ENCODE results near the gene TSR1. TPM values are rescaled to one million over a fixed set of nuclear protein-coding genes. Genes with fewer than 3 reads are reported as not detected.

Gene TSR1
- total RNA-seq (10 to 100 TPM; 17.7 to 30.4 (median 26.1) TPM), polyA plus RNA-seq (10 to 100 TPM in 1 of 3 donors, 1 to 10 TPM in 2; 8.2 to 12.7 (median 9.2) TPM)
- long read RNA-seq, donor 1, full-length matches to known transcripts = 2 of 2 reads
- long read RNA-seq, donor 1, partial matches to known transcripts = 0 of 2 reads
- long read RNA-seq, donor 1, other reads (novel, unspliced or antisense) = 0 of 2 reads
- long read RNA-seq, donor 2, full-length matches to known transcripts = 6 of 6 reads
- long read RNA-seq, donor 2, partial matches to known transcripts = 0 of 6 reads
- long read RNA-seq, donor 2, other reads (novel, unspliced or antisense) = 0 of 6 reads

DNA sequence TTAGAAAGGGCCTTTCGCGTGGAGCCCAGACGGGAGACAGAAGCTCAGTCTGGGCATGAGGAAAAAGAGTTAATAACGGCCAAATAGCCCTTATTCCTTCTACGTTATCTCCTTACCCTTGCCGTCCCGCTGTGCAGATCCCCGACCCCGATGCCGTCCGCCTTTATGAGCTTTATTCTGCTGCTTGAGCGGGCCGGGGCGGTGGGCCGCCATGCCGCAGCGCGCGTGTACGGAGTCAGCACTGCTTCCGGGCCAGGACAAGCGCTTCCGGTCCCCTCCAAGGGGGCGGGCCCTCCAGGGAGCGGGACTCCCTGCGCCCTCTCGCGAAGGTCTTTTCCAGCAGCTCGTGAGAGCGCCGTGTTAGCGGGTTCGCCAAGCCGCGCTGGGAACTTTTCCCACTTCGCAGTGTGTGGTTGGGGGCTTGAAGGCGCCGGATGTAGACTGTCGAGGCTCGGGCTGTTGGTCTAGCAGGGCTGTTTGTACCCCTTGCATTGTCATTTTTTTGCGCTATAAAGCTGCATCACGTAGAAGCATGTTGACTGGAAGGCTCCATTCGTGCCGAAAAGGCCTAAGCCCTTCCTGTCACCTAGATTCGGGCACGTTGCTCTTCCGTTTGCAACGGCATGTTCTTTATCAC is at the start of gene TSR1:
Gene TSR1 (minus strand): TSS at position 243 of the 637 bp plus-strand sequence. CDS start 30 bp downstream, at position 213.
- peak within 1 kb of the TSS; percentile 73 to 87 (median 84) for H3K27ac ChIP-seq
- WGBS, 5 donors = 0 to 1% (median 1%) methylated on average over 31 to 48 of the region's 48 CpGs
- H3K4me1 ChIP-seq = peaks cover 9 to 41% (median 29%) of the 10 kb centered on the region in 6 donors
- no peaks in the 10 kb centered on the region for H3K27me3 ChIP-seq (replicated peaks in 1 of 7)
- peaks cover 0 to 46% (median 37%) of the 10 kb centered on the region in 6 donors for H3K36me3 ChIP-seq
- intact Hi-C loops (cut with DNase I; ENCODE audit: low total_unique reads) = no loop called here
- TF ChIP-seq POLR2AphosphoS5 (IDR thresholded peaks at IDR 0.05) (peak; percentile 94 to 95 (median 95)), POLR2A (IDR thresholded peaks at IDR 0.05) (peak in 1 of 3 donors; percentile 33)
- TF ChIP-seq, protein P1, sequence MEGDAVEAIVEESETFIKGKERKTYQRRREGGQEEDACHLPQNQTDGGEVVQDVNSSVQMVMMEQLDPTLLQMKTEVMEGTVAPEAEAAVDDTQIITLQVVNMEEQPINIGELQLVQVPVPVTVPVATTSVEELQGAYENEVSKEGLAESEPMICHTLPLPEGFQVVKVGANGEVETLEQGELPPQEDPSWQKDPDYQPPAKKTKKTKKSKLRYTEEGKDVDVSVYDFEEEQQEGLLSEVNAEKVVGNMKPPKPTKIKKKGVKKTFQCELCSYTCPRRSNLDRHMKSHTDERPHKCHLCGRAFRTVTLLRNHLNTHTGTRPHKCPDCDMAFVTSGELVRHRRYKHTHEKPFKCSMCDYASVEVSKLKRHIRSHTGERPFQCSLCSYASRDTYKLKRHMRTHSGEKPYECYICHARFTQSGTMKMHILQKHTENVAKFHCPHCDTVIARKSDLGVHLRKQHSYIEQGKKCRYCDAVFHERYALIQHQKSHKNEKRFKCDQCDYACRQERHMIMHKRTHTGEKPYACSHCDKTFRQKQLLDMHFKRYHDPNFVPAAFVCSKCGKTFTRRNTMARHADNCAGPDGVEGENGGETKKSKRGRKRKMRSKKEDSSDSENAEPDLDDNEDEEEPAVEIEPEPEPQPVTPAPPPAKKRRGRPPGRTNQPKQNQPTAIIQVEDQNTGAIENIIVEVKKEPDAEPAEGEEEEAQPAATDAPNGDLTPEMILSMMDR (IDR thresholded peaks at IDR 0.05 in 8 of 11, conservative IDR thresholded peaks at IDR 0.05 in 3 of 11) = peak in 5 of 11 experiments; percentile 15 to 43 (median 34)
- H3K9me3 ChIP-seq = no peaks in the 10 kb centered on the region
- peak; percentile 98 for DNase-seq
- peak within 1 kb of the TSS; percentile 91 to 99 (median 98) for H3K4me3 ChIP-seq

- Histone ChIP-seq H3K9me3 (no peaks in the 10 kb centered on the region), H3K27me3 (replicated peaks in 1 of 7) (no peaks in the 10 kb centered on the region), H3K4me1 (peaks cover 9 to 78% (median 30%) of the 10 kb centered on the region in 6 donors), H3K36me3 (peaks cover 4 to 68% (median 36%) of the 10 kb centered on the region in 6 donors), H3K27ac (peak overlapping the region in 3 of 8 donors; percentile 8 to 15 (median 15)), H3K4me3 (no peak overlapping the region)
- intact Hi-C loops (cut with DNase I; ENCODE audit: low total_unique reads) = no loop called here
- TF ChIP-seq POLR2A (IDR thresholded peaks at IDR 0.05) (no peak), POLR2AphosphoS5 (IDR thresholded peaks at IDR 0.05) (no peak)
- TF ChIP-seq, protein P1 (IDR thresholded peaks at IDR 0.05 in 8 of 11, conservative IDR thresholded peaks at IDR 0.05 in 3 of 11) = no peak
- no peak for DNase-seq
- 68 to 86% (median 77%) methylated on average over 14 to 18 of the region's 18 CpGs for WGBS, 5 donors
These were observed 49.3 kb upstream of the TSR1 start for GRCh38 chr17:2385240-2386210.

DNA sequence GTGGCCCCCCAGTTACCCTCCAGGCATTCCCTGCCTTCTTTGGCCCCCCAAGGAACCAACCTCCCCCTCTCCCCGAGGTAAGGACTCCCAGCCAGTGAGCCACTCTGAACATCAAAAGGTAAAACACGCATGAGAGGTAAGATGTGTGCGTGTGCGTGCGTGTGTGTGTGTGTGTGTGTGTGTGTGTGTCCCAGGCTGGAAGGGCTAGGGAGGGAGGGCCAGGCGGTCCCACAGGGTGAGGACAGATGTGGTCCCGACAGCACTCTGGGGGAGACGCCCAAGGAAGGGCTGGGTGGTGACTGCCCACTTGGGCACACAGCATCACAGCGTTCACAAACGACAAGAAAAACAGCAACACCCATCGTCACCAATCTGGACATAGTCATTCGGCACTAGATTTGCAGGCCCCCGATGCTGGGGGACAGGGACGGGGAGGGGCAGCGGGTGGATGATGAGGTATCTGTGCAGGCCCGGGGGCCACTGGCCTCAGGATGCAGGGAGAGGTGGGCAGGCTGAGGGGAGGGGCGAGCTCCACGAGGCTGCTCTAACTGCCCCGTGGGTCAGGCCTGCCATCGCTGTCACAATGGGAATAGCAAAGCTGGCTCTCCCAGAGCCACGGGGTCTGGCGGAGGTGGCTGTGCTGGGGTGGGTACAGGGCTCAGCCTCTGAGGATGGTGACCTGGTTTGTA is 48.3 kb upstream of the TSR1 start:
- intact Hi-C loops (cut with DNase I; ENCODE audit: low total_unique reads) = no loop called here
- Histone ChIP-seq H3K27me3 (replicated peaks in 1 of 7) (no peaks in the 10 kb centered on the region), H3K4me1 (peaks cover 6 to 74% (median 25%) of the 10 kb centered on the region in 6 donors), H3K36me3 (peaks cover 4 to 71% (median 40%) of the 10 kb centered on the region in 6 donors), H3K4me3 (no peak overlapping the region), H3K27ac (no peak overlapping the region), H3K9me3 (no peaks in the 10 kb centered on the region)
- 68 to 84% (median 82%) methylated on average over 22 of the region's 22 CpGs for WGBS, 5 donors
- TF ChIP-seq POLR2AphosphoS5 (IDR thresholded peaks at IDR 0.05) = peak in 1 of 3 donors; percentile 63
- TF ChIP-seq, protein P1 (IDR thresholded peaks at IDR 0.05 in 8 of 11, conservative IDR thresholded peaks at IDR 0.05 in 3 of 11) = no peak
- no peak for TF ChIP-seq POLR2A (IDR thresholded peaks at IDR 0.05)
- DNase-seq = no peak

Measured in spleen (tissue), 13 donors.